Kidney (tissue), 14 donors: ENCODE measurements around the gene NGFR. TPM values are rescaled to one million over a fixed set of nuclear protein-coding genes. Genes with fewer than 3 reads are reported as not detected.

Experiments
- DNase-seq, 5 donors: peaks; one replicate each; pipeline ENCODE4 v3.0.0-alpha.2; 2013 to 2020
- FAIRE-seq: peaks from 2 replicates; lab custom pipeline; 2012; peaks lifted over from hg19 to GRCh38; lab: Jason Lieb, UNC
- H3K27ac ChIP-seq, 2 donors: one replicate each; pipeline ENCODE4 v1.7.0; 2013; ENCODE audit warnings: low read depth in 2 of 2, low read length in 2 of 2, inconsistent platforms in 1 of 2
- H3K27me3 ChIP-seq: one replicate; pipeline ENCODE4 v1.7.1; 2013; ENCODE audit warnings: low read length, inconsistent platforms; ENCODE audit not compliant: control insufficient read depth, insufficient read depth
- H3K36me3 ChIP-seq, 3 donors: one replicate each; pipeline versions ENCODE4 v1.7.0 to v1.7.1; 2013; ENCODE audit warnings: low read length in 3 of 3, control low read depth in 1 of 3, inconsistent platforms in 1 of 3; ENCODE audit not compliant: insufficient read depth in 3 of 3, control insufficient read depth in 2 of 3
- H3K4me1 ChIP-seq, 3 donors: one replicate each; pipeline versions ENCODE4 v1.7.0 to v1.7.1; 2013; ENCODE audit warnings: low read length in 3 of 3, inconsistent platforms in 1 of 3, low read depth in 1 of 3; ENCODE audit not compliant: control insufficient read depth in 2 of 3, insufficient read depth in 2 of 3
- H3K4me3 ChIP-seq, 3 donors: one replicate each; pipeline versions ENCODE4 v1.7.0 to v1.8.1; 2013; ENCODE audit warnings: low read length in 3 of 3, control low read depth in 1 of 3, inconsistent platforms in 1 of 3
- H3K9ac ChIP-seq, 3 donors: one replicate each; pipeline versions ENCODE4 v1.7.0 to v1.7.1; 2013; ENCODE audit warnings: low read length in 3 of 3, control low read depth in 1 of 3, inconsistent platforms in 1 of 3
- H3K9me3 ChIP-seq, 3 donors: one replicate each; pipeline versions ENCODE4 v1.7.0 to v1.7.1; 2013; ENCODE audit warnings: low read length in 3 of 3, control low read depth in 1 of 3, inconsistent platforms in 1 of 3; ENCODE audit not compliant: control insufficient read depth in 2 of 3, insufficient read depth in 1 of 3
- intact Hi-C: fragments of 100-400 bp; cut with DNase I; formaldehyde crosslinking; loops from one replicate; pipeline ENCODE4 v1.11.1; 2022
- microRNA-seq: library from miRNA; unstranded; fragments of <30 nt; microRNA quantifications from one replicate; pipeline ENCODE4 v1.2.0, GENCODE V29; 2020
- polyA plus RNA-seq: library from polyadenylated mRNA; stranded (reverse); fragments of 350-450 nt; fragmentation: Illumina TruSeq; extraction: RNeasy Lipid Tissue Mini Kit (QIAGEN cat#74804); gene quantifications from one replicate; pipeline ENCODE4 v1.2.3, GENCODE V29; 2014; ENCODE audit warnings: low read depth, low replicate concordance; ENCODE audit not compliant: insufficient read depth
- total RNA-seq: library from RNA; stranded (reverse); fragmentation: NEBNext Ultra II Directional; extraction: Animal tissue kit (Norgen Biotek cat#: 25700); gene quantifications from one replicate; pipeline ENCODE4 v1.2.1, GENCODE V29; 2021
- TF ChIP-seq, protein P1 (sequence below): IDR thresholded peaks from 3 replicates; pipeline ENCODE4 v1.5.1; 2012; ENCODE audit warnings: mild to moderate bottlenecking, moderate library complexity, borderline replicate concordance; ENCODE audit not compliant: insufficient read depth; ENCODE audit errors: extremely low read depth
- donor health status: control.
- donor health status: control.
- donor health status: control.
- donor health status: control.
- donor health status: control.
- donor health status: DM: yes; HTN: yes; CAD: no.
- donor health status: Normal renal cell carcinoma (clear cell type).

The NGFR gene
- total and polyA plus RNA-seq, 2 donors from 2014 or later = 9.4 to 13.2 TPM

DNA sequence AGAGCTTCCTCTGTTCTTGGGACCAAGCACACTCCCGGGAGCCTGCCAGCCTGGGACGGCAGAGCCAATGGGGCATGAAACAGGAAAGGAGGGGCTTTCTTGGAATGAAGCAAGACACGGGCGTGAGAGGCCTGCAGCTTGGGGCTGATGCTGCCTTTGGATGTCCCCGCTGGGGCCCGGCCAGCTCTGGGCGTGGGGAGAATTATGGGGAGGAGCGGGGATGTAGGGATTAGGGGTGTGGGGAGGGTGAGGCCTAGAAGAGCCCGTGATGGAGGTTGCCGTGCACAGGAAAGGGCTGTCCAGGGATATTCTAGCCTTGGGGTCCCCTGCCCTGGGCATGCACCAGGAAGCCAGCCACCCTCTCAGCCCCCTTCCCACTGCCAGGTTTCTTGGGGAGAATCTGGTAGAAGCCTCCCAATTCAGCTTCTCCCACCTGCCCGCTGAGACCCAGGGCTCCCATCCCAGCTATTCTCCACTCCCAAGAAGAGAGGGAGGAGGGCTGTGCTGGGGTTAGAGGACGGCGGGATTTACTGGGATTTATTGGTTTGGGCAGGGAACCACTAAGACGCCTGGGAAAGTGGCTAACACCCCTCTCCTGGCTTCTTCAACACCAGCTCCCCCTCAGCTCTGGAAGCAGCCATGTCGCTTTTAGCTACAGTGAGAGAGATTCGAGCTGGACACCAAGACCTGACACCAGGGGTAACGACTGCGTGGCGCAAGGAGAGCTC, 60.6 kb downstream of the NGFR start:
- FAIRE-seq (no peak), DNase-seq (peak; percentile 39 to 78 (median 75))
- TF ChIP-seq, protein P1, sequence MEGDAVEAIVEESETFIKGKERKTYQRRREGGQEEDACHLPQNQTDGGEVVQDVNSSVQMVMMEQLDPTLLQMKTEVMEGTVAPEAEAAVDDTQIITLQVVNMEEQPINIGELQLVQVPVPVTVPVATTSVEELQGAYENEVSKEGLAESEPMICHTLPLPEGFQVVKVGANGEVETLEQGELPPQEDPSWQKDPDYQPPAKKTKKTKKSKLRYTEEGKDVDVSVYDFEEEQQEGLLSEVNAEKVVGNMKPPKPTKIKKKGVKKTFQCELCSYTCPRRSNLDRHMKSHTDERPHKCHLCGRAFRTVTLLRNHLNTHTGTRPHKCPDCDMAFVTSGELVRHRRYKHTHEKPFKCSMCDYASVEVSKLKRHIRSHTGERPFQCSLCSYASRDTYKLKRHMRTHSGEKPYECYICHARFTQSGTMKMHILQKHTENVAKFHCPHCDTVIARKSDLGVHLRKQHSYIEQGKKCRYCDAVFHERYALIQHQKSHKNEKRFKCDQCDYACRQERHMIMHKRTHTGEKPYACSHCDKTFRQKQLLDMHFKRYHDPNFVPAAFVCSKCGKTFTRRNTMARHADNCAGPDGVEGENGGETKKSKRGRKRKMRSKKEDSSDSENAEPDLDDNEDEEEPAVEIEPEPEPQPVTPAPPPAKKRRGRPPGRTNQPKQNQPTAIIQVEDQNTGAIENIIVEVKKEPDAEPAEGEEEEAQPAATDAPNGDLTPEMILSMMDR = no peak
- no peak overlapping the region for H3K27ac ChIP-seq
- H3K36me3 ChIP-seq = no peaks in the 10 kb centered on the region
- intact Hi-C loops = loop anchor here (10.0 kb wide), 2 partner anchors 61 to 121 kb away; partner anchors contain the start of gene NGFR
- H3K4me1 ChIP-seq = peaks cover 0 to 4% (median 0%) of the 10 kb centered on the region in 3 donors
- no peaks in the 10 kb centered on the region for H3K27me3 ChIP-seq
- H3K9me3 ChIP-seq = no peaks in the 10 kb centered on the region
- H3K4me3 ChIP-seq = no peak overlapping the region
- H3K9ac ChIP-seq = no peak overlapping the region

DNA sequence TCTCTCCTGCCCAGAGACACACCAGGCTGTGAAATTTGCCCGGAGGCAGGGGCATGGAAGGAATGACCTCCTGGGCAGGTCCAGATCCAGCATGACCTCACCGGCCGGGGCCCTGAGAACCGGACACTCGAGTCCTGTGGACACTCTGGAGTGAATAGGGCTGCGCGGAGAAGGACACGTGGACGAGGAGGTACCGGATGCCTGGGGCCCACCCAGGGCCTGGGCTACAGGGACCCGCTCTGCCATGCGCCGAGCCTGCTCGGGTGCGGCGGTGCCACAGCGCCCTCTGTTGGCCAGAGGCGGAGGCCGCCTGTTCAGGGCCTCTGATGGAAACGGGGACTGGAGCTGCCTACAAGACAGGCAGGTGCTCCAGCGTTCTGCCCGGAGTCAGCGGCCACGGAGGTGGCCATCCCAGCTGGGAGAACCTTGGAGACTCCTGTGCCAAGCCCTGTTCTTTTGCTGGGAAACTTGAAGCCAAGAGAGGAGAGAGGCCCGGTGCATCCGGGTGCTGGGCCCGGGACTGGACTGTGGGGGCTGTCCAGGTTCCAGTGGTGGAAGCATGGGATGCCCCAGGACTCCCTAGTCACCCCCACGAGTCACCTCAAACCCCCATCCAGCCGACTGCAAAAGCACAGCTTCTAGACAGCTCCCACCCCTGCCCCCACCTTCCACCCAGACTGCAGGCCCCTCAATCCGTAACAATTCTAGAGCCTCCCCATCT, 61.3 kb downstream of the NGFR start:
- H3K27me3 ChIP-seq = no peaks in the 10 kb centered on the region
- H3K9me3 ChIP-seq = no peaks in the 10 kb centered on the region
- FAIRE-seq (no peak), DNase-seq (peak; percentile 86 to 94 (median 91))
- no peak overlapping the region for H3K27ac ChIP-seq
- no peak overlapping the region for H3K4me3 ChIP-seq
- H3K4me1 ChIP-seq = peaks cover 0 to 4% (median 0%) of the 10 kb centered on the region in 3 donors
- no peak overlapping the region for H3K9ac ChIP-seq
- H3K36me3 ChIP-seq = no peaks in the 10 kb centered on the region
- intact Hi-C loops = loop anchor here (10.0 kb wide), 2 partner anchors 62 to 122 kb away; partner anchors contain the start of gene NGFR
- TF ChIP-seq, protein P1 = peak; percentile 97

DNA sequence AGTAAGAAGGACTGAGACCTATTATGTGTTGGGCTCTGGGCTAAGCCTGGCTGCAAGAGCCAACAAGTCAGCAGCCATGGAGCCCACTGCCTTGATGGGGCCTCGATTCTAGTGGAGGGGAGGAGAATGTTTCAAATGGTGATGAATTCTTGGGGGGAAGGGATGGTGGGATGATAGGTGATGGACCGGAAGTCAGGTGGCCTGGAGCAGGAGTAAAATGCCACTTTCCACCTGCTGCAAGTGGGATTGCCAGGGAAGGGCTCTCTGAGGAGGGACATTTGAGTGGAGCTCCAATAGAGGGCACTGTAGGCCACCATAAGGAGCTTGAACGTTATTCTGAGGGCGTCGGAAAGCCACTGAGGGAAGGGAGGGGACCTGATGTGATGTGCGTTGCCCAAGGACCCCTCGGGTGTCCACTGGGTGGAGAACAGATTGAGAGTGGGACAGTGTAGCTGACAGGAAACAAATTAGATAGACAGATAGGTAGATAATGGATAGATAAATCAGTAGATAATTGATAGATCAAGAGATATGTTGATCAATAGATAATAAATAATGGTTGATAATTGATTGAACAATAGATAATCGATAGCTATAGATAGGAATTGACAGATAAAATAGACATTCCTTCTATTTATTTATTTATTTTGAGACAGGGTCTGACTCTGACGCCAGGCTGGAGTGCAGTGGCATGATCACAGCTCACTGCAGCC, 62.4 kb downstream of the NGFR start:
- Histone ChIP-seq H3K4me1 (peaks cover 0 to 4% (median 0%) of the 10 kb centered on the region in 3 donors), H3K9ac (no peak overlapping the region), H3K36me3 (no peaks in the 10 kb centered on the region), H3K27ac (no peak overlapping the region), H3K9me3 (no peaks in the 10 kb centered on the region), H3K4me3 (no peak overlapping the region), H3K27me3 (no peaks in the 10 kb centered on the region)
- peak in 4 of 5 donors; percentile 47 to 76 (median 64) for DNase-seq
- TF ChIP-seq, protein P1 = peak; percentile 29
- intact Hi-C loops = loop anchor here (10.0 kb wide), 2 partner anchors 63 to 123 kb away; partner anchors contain the start of gene NGFR
- no peak for FAIRE-seq

Small RNA genes lying within 50 kb of the gene (microRNA-seq; reads per million reads assigned to microRNA genes)
- gene MIR6165 = not detected

Other genes starting within 250 kb of the NGFR start
- gene ZNF652, start 133.0 kb upstream of the NGFR start, total RNA-seq = 49.0 TPM
- 30.1 TPM for gene ZNF652, start 133.0 kb upstream of the NGFR start, polyA plus RNA-seq
- gene PHB1, start 80.4 kb upstream of the NGFR start, total RNA-seq = 161 TPM
- gene PHB1, start 80.4 kb upstream of the NGFR start, polyA plus RNA-seq = 469 TPM
- gene NXPH3, start 80.6 kb downstream of the NGFR start, total RNA-seq = 0.98 TPM
- 1.2 TPM for gene NXPH3, start 80.6 kb downstream of the NGFR start, polyA plus RNA-seq
- 73.8 TPM for gene SPOP, start 182.8 kb downstream of the NGFR start, total RNA-seq
- 28.2 TPM for gene SPOP, start 182.8 kb downstream of the NGFR start, polyA plus RNA-seq
- 56.6 TPM for gene SLC35B1, start 212.7 kb downstream of the NGFR start, total RNA-seq
- 83.7 TPM for gene SLC35B1, start 212.7 kb downstream of the NGFR start, polyA plus RNA-seq